ENCODE data around the gene SLC27A5.

DNA sequence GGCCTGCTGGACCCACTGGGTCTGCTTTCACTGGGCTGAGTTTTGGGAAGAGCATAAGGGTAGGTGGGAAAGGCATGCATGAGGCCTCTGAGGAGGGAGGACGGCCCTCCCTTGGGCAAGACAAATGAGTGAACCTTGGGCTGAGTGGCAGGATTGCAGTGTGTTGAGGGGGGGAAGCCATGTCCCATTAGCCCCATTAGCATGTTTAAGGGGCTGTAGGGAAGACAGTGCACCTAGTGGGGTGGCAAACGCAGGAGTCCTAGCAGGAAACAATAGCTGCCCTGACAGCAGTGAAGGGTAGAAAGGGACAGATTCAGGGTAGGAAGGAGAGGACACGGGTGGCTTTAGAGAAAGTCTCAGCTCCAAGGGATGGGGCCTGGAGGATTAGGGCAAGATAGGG lies 10.9 kb upstream of the SLC27A5 start:
- TF ChIP-seq, protein P1, sequence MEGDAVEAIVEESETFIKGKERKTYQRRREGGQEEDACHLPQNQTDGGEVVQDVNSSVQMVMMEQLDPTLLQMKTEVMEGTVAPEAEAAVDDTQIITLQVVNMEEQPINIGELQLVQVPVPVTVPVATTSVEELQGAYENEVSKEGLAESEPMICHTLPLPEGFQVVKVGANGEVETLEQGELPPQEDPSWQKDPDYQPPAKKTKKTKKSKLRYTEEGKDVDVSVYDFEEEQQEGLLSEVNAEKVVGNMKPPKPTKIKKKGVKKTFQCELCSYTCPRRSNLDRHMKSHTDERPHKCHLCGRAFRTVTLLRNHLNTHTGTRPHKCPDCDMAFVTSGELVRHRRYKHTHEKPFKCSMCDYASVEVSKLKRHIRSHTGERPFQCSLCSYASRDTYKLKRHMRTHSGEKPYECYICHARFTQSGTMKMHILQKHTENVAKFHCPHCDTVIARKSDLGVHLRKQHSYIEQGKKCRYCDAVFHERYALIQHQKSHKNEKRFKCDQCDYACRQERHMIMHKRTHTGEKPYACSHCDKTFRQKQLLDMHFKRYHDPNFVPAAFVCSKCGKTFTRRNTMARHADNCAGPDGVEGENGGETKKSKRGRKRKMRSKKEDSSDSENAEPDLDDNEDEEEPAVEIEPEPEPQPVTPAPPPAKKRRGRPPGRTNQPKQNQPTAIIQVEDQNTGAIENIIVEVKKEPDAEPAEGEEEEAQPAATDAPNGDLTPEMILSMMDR (conservative IDR thresholded peaks at IDR 0.05 in 1 of 2, IDR thresholded peaks at IDR 0.05 in 1 of 2; ENCODE audit: extremely low read depth in 1 of 2, insufficient read depth in 1 of 2, low read depth in 1 of 2, low read length in 2 of 2): no peak
- TF ChIP-seq EZH2 (IDR thresholded peaks at IDR 0.05; ENCODE audit: borderline replicate concordance, low read length): no peak

Measured in mammary epithelial cell (primary cell).